ENCODE measurements around the gene PAQR9.

GRCh38 chr3:142976621-142977398 lies 13.3 kb upstream of the PAQR9 start:
- TF ChIP-seq POLR2AphosphoS5 (IDR thresholded peaks at IDR 0.05; ENCODE audit: low read depth, low read length) (no peak), SIN3A (IDR thresholded peaks at IDR 0.05; ENCODE audit: borderline replicate concordance, insufficient read depth, low read length) (no peak), TAF1 (IDR thresholded peaks at IDR 0.05; ENCODE audit: borderline replicate concordance, insufficient read depth, low read length) (no peak)
- TF ChIP-seq, protein P1, sequence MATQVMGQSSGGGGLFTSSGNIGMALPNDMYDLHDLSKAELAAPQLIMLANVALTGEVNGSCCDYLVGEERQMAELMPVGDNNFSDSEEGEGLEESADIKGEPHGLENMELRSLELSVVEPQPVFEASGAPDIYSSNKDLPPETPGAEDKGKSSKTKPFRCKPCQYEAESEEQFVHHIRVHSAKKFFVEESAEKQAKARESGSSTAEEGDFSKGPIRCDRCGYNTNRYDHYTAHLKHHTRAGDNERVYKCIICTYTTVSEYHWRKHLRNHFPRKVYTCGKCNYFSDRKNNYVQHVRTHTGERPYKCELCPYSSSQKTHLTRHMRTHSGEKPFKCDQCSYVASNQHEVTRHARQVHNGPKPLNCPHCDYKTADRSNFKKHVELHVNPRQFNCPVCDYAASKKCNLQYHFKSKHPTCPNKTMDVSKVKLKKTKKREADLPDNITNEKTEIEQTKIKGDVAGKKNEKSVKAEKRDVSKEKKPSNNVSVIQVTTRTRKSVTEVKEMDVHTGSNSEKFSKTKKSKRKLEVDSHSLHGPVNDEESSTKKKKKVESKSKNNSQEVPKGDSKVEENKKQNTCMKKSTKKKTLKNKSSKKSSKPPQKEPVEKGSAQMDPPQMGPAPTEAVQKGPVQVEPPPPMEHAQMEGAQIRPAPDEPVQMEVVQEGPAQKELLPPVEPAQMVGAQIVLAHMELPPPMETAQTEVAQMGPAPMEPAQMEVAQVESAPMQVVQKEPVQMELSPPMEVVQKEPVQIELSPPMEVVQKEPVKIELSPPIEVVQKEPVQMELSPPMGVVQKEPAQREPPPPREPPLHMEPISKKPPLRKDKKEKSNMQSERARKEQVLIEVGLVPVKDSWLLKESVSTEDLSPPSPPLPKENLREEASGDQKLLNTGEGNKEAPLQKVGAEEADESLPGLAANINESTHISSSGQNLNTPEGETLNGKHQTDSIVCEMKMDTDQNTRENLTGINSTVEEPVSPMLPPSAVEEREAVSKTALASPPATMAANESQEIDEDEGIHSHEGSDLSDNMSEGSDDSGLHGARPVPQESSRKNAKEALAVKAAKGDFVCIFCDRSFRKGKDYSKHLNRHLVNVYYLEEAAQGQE (IDR thresholded peaks at IDR 0.05; ENCODE audit: insufficient read depth in 1 of 2, low read depth in 2 of 2, low read length in 2 of 2), result no peak
